Measurements from ENCODE around the gene HIVEP3.

The HIVEP3 gene

DNA sequence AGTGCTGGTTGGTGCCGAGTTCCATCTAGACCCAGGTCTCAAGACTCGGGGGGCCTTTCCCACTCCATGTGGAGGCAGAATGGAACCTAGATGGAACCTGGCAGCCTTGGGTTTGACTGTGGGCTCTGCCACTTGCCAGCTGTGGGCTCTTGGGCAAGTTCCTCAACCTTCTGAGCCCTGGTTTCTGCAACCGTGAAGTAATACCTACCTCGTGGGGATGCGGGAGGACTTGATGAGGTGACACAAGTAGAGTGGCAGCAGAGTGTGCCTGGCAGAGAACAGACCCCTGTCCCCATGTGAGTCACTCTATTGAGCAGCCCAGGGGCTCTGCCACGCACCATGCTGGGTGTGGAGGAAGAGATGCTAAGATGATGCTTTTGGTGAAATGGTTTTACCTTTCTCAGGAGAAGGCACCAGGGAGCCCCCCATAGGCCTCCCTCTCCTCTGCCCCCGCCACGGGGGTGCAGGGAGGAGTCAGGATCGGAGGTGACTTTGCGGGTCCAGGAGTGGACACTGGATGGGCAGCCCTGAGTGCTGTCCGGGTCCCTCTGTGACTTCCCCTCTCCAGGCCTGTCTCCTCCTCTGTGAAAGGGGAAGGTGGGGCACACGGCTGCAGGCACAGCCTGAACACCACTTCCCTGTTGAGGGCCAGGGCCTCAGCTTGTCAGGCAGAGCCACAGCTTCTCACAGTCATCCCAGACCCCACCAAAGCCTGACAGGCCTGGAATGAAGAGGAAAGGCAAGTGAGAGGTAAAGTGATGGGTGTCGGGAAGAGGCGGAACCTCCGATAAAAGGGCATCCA lies 397.6 kb downstream of the HIVEP3 start:
- Mint-ChIP-seq H3K9me3 (no peaks in the 10 kb centered on the region), H3K4me1 (peaks cover 7% of the 10 kb centered on the region), H3K27me3 (no peaks in the 10 kb centered on the region), H3K27ac (no peak overlapping the region), H3K4me3 (no peak overlapping the region), H3K36me3 (peaks cover 11% of the 10 kb centered on the region)
- DNase-seq: no peak
- CTCF ChIA-PET: interaction anchor here (1.0 kb wide), 1 partner anchor 234 kb away, joined by 3 read pairs; no protein-coding TSS in a partner anchor

DNA sequence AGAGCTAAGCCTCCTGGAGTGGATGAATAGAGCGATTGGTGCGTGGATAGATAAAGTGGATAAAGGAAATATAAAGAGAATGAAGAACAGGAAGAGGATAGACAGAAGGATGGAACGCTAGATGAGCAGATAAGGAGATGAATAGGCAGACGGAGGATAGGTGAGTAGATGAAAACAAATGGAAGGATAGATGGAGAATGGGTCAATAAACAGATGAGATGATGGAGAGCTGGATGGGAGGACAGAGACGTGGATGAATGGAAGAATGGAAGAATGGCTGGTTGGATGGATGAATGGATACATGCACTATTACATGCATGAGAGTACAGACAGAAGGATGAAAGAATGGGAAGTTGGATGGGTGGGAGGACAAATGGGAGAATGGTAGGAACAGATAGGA lies 399.1 kb downstream of the HIVEP3 start:
- Mint-ChIP-seq H3K27ac (no peak overlapping the region), H3K27me3 (no peaks in the 10 kb centered on the region), H3K4me1 (peaks cover 7% of the 10 kb centered on the region), H3K4me3 (no peak overlapping the region), H3K9me3 (no peaks in the 10 kb centered on the region), H3K36me3 (peaks cover 11% of the 10 kb centered on the region)
- no peak for DNase-seq
- CTCF ChIA-PET: interaction anchor here (1.0 kb wide), 1 partner anchor 57 kb away, joined by 3 read pairs; no protein-coding TSS in a partner anchor

DNA sequence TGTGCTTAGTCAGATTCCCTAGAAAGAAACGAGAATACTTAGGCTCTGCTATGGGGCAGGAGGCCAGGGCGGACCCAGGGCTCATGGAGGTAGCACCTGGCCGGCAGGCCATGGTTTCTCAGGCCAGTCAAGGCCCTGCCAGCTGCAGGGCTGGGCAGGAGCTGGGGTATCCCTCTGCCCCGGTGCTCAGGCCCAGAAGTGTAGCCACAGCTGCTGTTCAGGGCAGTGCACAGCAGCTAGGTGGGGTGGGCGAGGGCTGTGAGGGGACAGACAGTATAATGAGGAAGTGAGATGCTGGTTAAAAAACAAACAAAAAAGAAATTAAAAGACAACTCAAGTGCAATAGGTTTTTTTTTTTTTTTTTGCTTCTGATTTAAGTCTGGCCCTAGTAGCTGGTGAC lies 400.3 kb downstream of the HIVEP3 start:
- Mint-ChIP-seq H3K4me3 (no peak overlapping the region), H3K27me3 (no peaks in the 10 kb centered on the region), H3K27ac (no peak overlapping the region), H3K36me3 (peaks cover 9% of the 10 kb centered on the region), H3K9me3 (no peaks in the 10 kb centered on the region), H3K4me1 (peaks cover 7% of the 10 kb centered on the region)
- CTCF ChIA-PET: interaction anchor here (0.7 to 1.5 kb wide), 4 partner anchors 10 to 55 kb away, joined by 3 read pairs; no protein-coding TSS in a partner anchor
- no peak for DNase-seq

DNA sequence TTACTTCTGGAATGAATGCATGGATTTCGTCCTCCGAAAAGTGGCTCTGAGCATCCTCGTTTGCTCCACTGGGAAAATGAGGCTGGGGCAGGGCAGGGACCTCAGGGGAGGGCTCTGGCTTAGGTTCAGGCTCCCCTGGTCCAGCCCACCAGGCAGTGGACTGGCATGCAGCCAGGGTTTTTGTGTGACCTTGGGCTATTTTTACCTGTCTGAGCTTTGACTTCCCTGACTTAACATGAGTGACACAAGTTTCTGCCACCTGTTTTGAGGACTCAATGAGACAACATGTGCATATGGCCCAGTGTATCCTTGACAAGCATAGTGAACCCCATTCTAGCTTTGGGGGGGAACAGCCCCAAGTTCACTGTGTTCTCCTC lies 401.7 kb downstream of the HIVEP3 start:
- Mint-ChIP-seq H3K9me3 (no peaks in the 10 kb centered on the region), H3K4me1 (peaks cover 7% of the 10 kb centered on the region), H3K4me3 (no peak overlapping the region), H3K36me3 (peaks cover 5% of the 10 kb centered on the region), H3K27ac (no peak overlapping the region), H3K27me3 (no peaks in the 10 kb centered on the region)
- CTCF ChIA-PET: interaction anchor here (0.7 to 2.7 kb wide), 7 partner anchors 7 to 346 kb away, joined by 3 to 9 read pairs (median 4); no protein-coding TSS in a partner anchor
- no peak for DNase-seq

DNA sequence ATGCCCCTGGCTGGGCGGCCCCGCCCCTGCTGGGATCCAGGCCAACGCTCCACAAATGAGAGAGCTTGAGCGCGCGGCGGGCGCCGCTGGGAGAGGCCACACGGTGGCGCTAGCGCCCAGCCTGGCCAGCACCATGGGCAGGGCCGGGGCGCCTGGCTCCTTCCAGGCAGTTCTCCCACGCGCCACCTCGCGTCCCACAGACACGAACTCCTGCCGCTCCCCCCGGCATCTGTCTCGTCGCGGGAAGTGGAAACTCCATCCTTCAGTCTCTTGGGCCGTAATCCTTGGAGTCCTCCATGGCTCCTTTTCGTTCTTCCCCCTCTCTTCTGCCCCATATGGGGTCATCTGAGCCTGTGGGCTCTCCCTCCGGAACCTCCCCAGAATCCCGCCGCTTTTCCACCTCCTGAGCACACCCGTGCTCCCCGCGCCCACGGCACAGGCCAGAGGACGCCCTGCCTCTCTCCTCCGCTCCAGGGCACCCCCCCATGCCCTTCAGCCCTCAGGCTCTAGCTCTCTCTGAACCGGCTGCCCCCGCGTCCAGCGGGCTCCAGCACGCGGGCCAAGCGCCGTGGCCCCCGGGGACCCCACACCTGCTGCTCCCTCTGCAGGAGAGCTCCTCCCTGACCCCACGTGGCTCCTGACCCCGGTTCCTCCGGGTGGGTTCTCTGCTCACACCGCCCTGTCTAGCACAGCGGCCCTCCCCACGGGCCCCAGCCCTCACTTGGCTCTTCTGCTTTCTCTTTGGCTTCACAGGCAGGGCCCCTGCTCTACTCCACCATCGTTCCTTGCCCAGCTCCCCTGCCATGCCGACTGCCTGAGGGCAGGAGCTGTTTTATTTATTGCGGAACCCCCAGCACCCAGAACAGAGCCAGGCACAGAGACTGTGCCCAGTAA lies 402.3 kb downstream of the HIVEP3 start:
- CTCF ChIA-PET: interaction anchor here (0.6 to 3.0 kb wide), 21 partner anchors 8 to 657 kb away, joined by 3 to 15 read pairs (median 4); no protein-coding TSS in a partner anchor
- Mint-ChIP-seq H3K9me3 (no peaks in the 10 kb centered on the region), H3K27me3 (no peaks in the 10 kb centered on the region), H3K4me3 (no peak overlapping the region), H3K27ac (no peak overlapping the region), H3K36me3 (peaks cover 5% of the 10 kb centered on the region), H3K4me1 (peaks cover 7% of the 10 kb centered on the region)
- peak; percentile 70 for DNase-seq

DNA sequence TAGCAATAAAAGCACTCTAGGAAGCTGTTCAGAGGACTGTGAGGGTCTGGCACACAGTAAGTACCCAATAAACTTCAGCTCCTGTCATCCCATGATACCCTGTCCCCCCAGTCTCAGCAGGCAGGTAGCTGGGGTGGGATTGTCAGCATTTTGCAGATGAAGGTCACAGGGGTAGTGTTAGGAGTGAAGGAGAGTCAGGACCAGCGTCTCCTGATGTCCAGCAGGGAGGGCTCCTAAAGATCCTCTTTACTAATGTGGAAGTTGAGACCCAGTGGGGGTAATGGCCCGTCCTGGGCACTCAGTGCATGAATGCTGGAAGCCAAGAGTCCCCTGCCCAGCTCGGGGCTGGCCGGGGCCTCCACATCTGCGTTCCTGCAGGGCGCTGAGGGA lies 402.9 kb downstream of the HIVEP3 start:
- Mint-ChIP-seq H3K27me3 (no peaks in the 10 kb centered on the region), H3K9me3 (no peaks in the 10 kb centered on the region), H3K27ac (no peak overlapping the region), H3K4me3 (no peak overlapping the region), H3K4me1 (peaks cover 7% of the 10 kb centered on the region), H3K36me3 (peaks cover 5% of the 10 kb centered on the region)
- no peak for DNase-seq
- CTCF ChIA-PET: interaction anchor here (0.6 to 3.0 kb wide), 19 partner anchors 14 to 658 kb away, joined by 3 to 15 read pairs (median 4); no protein-coding TSS in a partner anchor

DNA sequence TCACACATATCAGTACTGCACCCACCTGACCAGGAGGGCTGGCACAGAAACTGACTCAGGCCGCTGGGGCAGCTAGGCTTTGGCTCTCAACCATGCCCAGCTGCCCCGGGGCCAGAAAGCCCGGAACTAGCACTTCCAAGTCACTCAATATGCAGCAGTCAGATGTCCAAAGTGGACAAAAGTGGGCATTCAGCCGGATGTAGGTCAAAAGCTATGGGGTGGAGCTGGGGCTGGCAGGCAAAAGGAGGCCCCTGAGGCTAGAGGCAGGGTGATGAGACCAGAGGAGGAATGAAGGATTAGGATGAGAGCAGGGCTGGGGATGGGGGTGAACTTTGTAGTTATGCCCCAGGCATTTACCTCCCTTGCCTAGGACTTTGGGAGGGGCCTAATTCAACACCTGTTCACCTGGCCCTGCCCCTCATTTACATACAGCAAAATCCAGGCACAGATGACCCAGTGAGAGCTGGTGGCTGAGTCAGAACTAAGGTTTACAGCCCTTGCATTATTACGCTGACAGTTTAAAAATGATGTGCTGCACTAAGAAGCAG lies 403.5 kb downstream of the HIVEP3 start:
- peaks cover 5% of the 10 kb centered on the region for H3K36me3 Mint-ChIP-seq
- H3K9me3 Mint-ChIP-seq: no peaks in the 10 kb centered on the region
- peak overlapping the region; percentile 16 for H3K27ac Mint-ChIP-seq
- no peak overlapping the region for H3K4me3 Mint-ChIP-seq
- no peaks in the 10 kb centered on the region for H3K27me3 Mint-ChIP-seq
- CTCF ChIA-PET: interaction anchor here (0.9 to 3.0 kb wide), 12 partner anchors 20 to 658 kb away, joined by 3 to 15 read pairs (median 5); no protein-coding TSS in a partner anchor
- DNase-seq: no peak
- H3K4me1 Mint-ChIP-seq: peaks cover 7% of the 10 kb centered on the region

DNA sequence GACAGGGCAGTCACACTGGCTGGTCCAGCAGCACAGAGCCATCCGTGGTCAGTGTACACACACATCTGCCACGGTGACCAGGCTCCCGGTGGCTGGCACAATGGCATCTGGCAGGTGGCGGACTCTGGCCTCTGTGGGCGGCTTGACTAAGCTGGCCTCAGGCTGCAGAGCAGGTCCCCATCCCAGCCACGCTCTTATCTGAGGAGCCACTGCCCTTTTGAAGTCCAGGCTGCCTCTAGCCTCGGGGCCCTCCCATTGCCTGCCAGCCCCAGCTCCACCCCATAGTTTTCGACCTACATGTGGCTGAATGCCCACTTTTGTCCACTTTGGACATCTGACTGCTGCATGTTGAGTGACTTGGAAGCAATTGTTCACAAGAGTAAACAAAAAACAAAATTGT lies 404.3 kb downstream of the HIVEP3 start:
- no peak overlapping the region for H3K27ac Mint-ChIP-seq
- no peak for DNase-seq
- H3K27me3 Mint-ChIP-seq: no peaks in the 10 kb centered on the region
- no peaks in the 10 kb centered on the region for H3K9me3 Mint-ChIP-seq
- H3K4me3 Mint-ChIP-seq: no peak overlapping the region
- CTCF ChIA-PET: interaction anchor here (0.8 to 3.0 kb wide), 6 partner anchors 19 to 659 kb away, joined by 4 to 15 read pairs (median 8); no protein-coding TSS in a partner anchor
- H3K36me3 Mint-ChIP-seq: peaks cover 5% of the 10 kb centered on the region
- peaks cover 7% of the 10 kb centered on the region for H3K4me1 Mint-ChIP-seq

DNA sequence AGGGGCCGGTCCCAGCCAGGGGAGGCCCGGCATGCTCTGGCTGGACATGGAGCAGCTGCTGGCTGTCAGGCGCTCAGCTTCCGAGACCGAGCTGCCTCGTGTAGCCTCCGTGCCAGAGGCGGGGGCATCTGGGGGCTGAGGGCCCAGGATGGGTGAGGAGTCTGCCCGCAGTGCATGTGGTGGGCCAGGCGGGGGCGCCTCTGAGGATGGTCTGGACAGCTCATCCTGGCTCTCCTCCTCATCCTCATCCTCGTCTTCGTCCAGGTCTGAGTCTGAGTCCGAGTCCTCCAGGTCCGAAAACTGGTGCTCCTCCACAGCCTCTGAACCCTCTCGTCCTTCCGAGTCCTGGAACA lies 405.4 kb downstream of the HIVEP3 start:
- H3K27me3 Mint-ChIP-seq: no peaks in the 10 kb centered on the region
- H3K27ac Mint-ChIP-seq: no peak overlapping the region
- H3K36me3 Mint-ChIP-seq: peaks cover 5% of the 10 kb centered on the region
- H3K4me1 Mint-ChIP-seq: peaks cover 7% of the 10 kb centered on the region
- no peaks in the 10 kb centered on the region for H3K9me3 Mint-ChIP-seq
- no peak overlapping the region for H3K4me3 Mint-ChIP-seq
- CTCF ChIA-PET: interaction anchor here (0.7 to 3.0 kb wide), 9 partner anchors 11 to 858 kb away, joined by 3 to 15 read pairs (median 4); no protein-coding TSS in a partner anchor
- peak; percentile 38 for DNase-seq

DNA sequence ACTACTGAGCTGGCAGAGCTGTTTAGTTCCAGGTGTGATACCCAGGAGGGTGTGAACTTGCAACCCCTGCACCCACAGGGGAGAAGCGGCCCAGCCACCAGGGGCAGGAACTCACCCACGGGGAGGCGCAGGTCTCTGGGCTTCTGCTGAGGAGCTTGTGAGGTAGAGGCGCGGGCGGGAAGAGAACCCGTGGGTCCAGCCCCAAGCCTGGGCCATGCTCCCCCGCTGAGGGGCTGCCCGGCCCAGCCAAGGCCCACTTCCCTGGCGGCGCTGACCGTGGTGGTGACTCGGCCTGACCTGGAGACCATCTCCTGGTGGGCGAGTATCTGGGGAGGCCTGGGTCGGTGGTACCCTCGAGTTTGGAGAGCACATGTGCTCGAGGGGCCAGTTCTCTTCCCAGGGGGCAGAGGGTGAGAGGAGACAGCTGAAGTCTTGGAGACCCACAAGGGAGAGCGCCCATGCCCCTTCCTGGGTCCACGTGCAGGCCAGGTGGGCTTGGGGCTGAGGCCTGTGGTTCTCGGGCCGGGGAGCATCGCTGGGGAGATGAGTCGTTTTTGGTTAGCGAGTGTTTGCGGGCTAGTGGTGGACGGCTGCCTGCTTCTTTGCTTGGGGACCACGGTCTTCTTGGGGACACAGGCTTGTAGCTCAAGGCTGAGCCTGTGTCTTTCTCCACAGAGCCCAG lies 405.9 kb downstream of the HIVEP3 start:
- H3K27ac Mint-ChIP-seq: no peak overlapping the region
- no peaks in the 10 kb centered on the region for H3K9me3 Mint-ChIP-seq
- peaks cover 5% of the 10 kb centered on the region for H3K36me3 Mint-ChIP-seq
- no peak overlapping the region for H3K4me3 Mint-ChIP-seq
- no peak for DNase-seq
- no peaks in the 10 kb centered on the region for H3K27me3 Mint-ChIP-seq
- CTCF ChIA-PET: interaction anchor here (0.7 to 3.0 kb wide), 8 partner anchors 11 to 858 kb away, joined by 3 to 15 read pairs (median 4); no protein-coding TSS in a partner anchor
- H3K4me1 Mint-ChIP-seq: peaks cover 7% of the 10 kb centered on the region

DNA sequence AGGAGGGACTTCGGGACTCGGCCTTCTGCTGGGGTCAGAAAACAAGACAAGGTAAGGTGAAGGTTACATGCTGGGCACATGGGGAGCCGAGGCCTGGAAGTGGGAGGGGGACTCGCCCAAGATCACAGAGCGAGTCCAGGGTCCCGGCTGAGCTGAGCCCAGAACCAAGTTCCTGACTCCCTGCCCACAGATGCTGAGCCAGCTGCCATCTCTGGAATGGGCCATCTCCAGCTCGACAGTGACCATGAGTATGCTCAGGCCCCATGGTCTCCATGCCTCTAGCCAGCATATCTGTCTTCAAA lies 407.5 kb downstream of the HIVEP3 start:
- H3K36me3 Mint-ChIP-seq: peaks cover 5% of the 10 kb centered on the region
- CTCF ChIA-PET: no interaction called here
- no peaks in the 10 kb centered on the region for H3K9me3 Mint-ChIP-seq

DNA sequence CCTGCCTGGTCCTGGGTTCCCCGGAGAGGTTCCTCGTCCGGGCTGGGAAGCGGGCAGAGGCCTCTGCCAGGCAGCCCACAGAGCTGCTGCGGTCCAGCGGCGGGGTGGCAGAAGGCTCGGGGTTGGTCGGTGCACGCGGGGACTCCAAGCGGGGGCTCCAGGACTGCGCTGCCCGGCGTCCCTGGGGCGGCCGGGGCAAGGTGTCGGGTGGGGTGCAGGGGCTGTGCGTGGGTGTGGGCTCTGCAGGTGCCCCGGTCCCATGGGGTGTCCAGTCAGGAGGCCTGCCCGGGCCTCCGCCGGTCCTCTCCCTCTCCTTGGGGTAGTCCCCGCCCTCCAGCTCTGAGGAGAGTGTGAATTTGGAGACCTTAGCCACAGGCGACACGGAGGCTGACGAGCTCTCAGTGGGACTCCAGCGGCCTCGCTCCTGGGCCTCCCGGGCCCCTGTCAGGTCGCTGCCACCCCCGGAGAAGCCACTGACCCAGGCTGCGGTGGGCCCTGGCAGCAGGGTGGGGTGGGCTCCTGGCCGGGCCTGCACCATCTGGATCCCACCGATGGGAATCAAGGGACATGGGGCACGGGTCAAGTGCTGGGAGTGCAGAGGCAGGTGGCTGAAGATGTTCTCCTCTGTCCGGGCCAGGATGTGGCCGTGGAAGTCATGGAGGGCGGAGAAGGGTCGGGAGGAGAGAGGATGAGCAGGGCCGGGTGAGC lies 408.0 kb downstream of the HIVEP3 start:
- DNase-seq: no peak
- H3K27ac Mint-ChIP-seq: no peak overlapping the region
- peaks cover 5% of the 10 kb centered on the region for H3K36me3 Mint-ChIP-seq
- no peaks in the 10 kb centered on the region for H3K27me3 Mint-ChIP-seq
- no peaks in the 10 kb centered on the region for H3K9me3 Mint-ChIP-seq
- no peak overlapping the region for H3K4me3 Mint-ChIP-seq
- CTCF ChIA-PET: no interaction called here
- no peaks in the 10 kb centered on the region for H3K4me1 Mint-ChIP-seq

More for the DNA sequence above, 407.5 kb downstream of the HIVEP3 start:
- H3K27me3 Mint-ChIP-seq: no peaks in the 10 kb centered on the region
- no peak for DNase-seq
- H3K4me3 Mint-ChIP-seq: no peak overlapping the region
- H3K27ac Mint-ChIP-seq: no peak overlapping the region
- peaks cover under 1% of the 10 kb centered on the region for H3K4me1 Mint-ChIP-seq

DNA sequence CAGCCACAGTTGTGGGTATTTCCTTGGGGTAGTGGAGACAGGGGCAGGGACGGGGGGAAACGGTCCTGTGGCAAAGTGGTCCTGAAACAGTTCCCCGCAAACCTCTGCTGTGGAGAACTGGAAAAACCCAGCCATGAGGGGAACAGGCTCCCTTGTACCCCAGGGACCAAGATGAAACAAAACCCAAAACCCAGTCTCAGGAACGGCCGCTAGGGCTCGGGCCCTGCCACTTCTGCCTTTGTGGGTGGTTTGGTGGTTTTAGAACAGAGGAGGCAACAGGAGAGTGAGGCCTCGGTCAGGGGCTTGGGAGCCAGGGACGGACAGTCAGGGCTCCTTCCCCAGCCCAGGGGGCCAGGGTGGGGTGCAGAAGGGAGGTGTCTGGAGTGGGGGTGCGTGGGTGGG lies 409.5 kb downstream of the HIVEP3 start:
- H3K27me3 Mint-ChIP-seq: no peaks in the 10 kb centered on the region
- H3K4me1 Mint-ChIP-seq: no peaks in the 10 kb centered on the region
- no peaks in the 10 kb centered on the region for H3K9me3 Mint-ChIP-seq
- no peak overlapping the region for H3K4me3 Mint-ChIP-seq
- DNase-seq: no peak
- no peak overlapping the region for H3K27ac Mint-ChIP-seq
- H3K36me3 Mint-ChIP-seq: peaks cover 5% of the 10 kb centered on the region
- CTCF ChIA-PET: interaction anchor here (2.6 kb wide), 1 partner anchor 17 kb away, joined by 5 read pairs; no protein-coding TSS in a partner anchor

Data from activated naive CD4-positive, alpha-beta T cell treated with anti-CD3 and anti-CD28 coated beads, Interleukin-2, amount 10 ng/mL, durations not matched to agents 7 days and 5 days (primary cell).